Neural cell (in vitro differentiated cells): ENCODE results near the gene SART3.

ENCODE experiments used
- EP300 ChIP-seq: fragments of 450-650 bp; conservative IDR thresholded peaks from 2 replicates; pipeline ENCODE4 v1.6.1; 2014; ENCODE audit warnings: antibody characterized with exemption, mild to moderate bottlenecking, moderate library complexity; ENCODE audit not compliant: poor library complexity, severe bottlenecking
- EZH2 ChIP-seq: fragments of 200-600, 300-800 bp; shearing (Covaris generic), sonication (generic); IDR thresholded peaks from 2 replicates; pipeline ENCODE4 v1.6.1; 2014; ENCODE audit warnings: antibody characterized with exemption, low read length, borderline replicate concordance, mild to moderate bottlenecking; ENCODE audit not compliant: insufficient read depth, poor library complexity, severe bottlenecking
- MXI1 ChIP-seq: fragments of 450-650 bp; conservative IDR thresholded peaks from 2 replicates; pipeline ENCODE4 v1.6.1; 2014; ENCODE audit warnings: antibody characterized with exemption, mild to moderate bottlenecking; ENCODE audit not compliant: poor library complexity, severe bottlenecking
- POLR2AphosphoS5 ChIP-seq: IDR thresholded peaks from 2 replicates; pipeline ENCODE4 v1.6.1; 2012
- RAD21 ChIP-seq: fragments of 450-650 bp; conservative IDR thresholded peaks from 2 replicates; pipeline ENCODE4 v1.6.1; 2014; ENCODE audit warnings: antibody characterized with exemption, mild to moderate bottlenecking, moderate library complexity
- SMC3 ChIP-seq: fragments of 450-650 bp; conservative IDR thresholded peaks from 2 replicates; pipeline ENCODE4 v1.6.1; 2014; ENCODE audit warnings: antibody characterized with exemption, mild to moderate bottlenecking, moderate library complexity; ENCODE audit not compliant: poor library complexity
- TAF1 ChIP-seq: IDR thresholded peaks from 2 replicates; pipeline ENCODE4 v1.6.1; 2012; ENCODE audit warnings: low read depth
- TF ChIP-seq, protein P1 (sequence below): fragments of 450-650 bp; IDR thresholded peaks from 2 replicates; pipeline ENCODE4 v1.5.1; 2014; ENCODE audit warnings: antibody characterized with exemption, mild to moderate bottlenecking, moderate library complexity; ENCODE audit not compliant: poor library complexity, severe bottlenecking
- TF ChIP-seq, protein P2 (sequence below): IDR thresholded peaks from 2 replicates; pipeline ENCODE4 v1.6.1; 2012; ENCODE audit warnings: borderline replicate concordance

DNA sequence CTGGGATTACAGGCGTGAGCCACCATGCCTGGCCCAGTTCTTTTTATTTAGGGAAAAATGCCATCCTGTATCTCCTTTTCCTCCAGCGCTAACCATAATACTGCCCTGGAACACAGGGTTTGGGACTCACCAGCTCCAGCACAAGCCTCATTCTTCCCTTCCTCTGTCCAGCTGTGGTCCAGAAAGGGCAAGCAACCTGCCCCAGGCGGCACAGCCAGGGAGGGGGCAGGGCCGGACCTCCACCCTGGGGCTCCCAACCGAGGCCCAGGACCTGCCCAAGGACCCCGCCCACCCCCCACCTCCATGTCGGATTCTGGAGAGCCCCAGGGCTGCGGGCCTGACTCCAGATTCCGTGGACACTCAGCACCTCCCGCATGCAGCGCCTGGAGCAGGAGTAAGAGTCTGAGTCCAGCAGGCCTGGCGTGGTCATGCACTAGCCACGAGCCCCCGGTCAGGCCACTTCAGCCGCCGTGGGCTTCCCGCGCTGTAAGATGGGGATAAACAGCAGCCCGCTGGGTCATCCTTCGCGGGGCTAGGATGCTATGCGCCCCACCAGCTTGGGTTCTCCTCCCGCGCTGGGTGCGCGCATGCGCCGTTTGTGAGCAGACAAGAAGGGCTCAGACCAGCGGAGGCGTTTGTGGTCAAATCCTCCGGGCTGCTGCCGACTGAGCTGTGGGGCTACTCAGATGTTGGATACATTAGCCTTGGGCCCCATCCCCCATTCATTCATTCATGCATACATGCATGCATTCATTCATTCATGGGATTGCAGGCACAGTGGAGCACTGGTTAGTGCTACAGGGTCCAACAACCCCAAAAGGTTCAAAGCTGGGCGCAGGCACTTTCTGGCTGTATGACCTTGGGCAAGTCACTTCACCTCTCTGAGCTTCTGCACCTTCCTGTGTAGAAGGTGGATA lies 20.6 kb upstream of the SART3 start:
- TF ChIP-seq EP300 (no peak), SMC3 (no peak), EZH2 (no peak), POLR2AphosphoS5 (no peak), RAD21 (no peak), MXI1 (no peak), TAF1 (no peak)
- TF ChIP-seq, protein P1, sequence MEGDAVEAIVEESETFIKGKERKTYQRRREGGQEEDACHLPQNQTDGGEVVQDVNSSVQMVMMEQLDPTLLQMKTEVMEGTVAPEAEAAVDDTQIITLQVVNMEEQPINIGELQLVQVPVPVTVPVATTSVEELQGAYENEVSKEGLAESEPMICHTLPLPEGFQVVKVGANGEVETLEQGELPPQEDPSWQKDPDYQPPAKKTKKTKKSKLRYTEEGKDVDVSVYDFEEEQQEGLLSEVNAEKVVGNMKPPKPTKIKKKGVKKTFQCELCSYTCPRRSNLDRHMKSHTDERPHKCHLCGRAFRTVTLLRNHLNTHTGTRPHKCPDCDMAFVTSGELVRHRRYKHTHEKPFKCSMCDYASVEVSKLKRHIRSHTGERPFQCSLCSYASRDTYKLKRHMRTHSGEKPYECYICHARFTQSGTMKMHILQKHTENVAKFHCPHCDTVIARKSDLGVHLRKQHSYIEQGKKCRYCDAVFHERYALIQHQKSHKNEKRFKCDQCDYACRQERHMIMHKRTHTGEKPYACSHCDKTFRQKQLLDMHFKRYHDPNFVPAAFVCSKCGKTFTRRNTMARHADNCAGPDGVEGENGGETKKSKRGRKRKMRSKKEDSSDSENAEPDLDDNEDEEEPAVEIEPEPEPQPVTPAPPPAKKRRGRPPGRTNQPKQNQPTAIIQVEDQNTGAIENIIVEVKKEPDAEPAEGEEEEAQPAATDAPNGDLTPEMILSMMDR: no peak
- TF ChIP-seq, protein P2, sequence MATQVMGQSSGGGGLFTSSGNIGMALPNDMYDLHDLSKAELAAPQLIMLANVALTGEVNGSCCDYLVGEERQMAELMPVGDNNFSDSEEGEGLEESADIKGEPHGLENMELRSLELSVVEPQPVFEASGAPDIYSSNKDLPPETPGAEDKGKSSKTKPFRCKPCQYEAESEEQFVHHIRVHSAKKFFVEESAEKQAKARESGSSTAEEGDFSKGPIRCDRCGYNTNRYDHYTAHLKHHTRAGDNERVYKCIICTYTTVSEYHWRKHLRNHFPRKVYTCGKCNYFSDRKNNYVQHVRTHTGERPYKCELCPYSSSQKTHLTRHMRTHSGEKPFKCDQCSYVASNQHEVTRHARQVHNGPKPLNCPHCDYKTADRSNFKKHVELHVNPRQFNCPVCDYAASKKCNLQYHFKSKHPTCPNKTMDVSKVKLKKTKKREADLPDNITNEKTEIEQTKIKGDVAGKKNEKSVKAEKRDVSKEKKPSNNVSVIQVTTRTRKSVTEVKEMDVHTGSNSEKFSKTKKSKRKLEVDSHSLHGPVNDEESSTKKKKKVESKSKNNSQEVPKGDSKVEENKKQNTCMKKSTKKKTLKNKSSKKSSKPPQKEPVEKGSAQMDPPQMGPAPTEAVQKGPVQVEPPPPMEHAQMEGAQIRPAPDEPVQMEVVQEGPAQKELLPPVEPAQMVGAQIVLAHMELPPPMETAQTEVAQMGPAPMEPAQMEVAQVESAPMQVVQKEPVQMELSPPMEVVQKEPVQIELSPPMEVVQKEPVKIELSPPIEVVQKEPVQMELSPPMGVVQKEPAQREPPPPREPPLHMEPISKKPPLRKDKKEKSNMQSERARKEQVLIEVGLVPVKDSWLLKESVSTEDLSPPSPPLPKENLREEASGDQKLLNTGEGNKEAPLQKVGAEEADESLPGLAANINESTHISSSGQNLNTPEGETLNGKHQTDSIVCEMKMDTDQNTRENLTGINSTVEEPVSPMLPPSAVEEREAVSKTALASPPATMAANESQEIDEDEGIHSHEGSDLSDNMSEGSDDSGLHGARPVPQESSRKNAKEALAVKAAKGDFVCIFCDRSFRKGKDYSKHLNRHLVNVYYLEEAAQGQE: no peak
